CD4-positive, alpha-beta T cell treated with Interleukin-17A for 1 hour (primary cell): ENCODE results near the gene LMAN2L.

Experiments
- DNase-seq: peaks from one replicate; pipeline ENCODE4 v3.0.0-alpha.2; 2020

Gene LMAN2L

GRCh38 chr2:96760036-96760985 is 20.4 kb upstream of the LMAN2L start, which contains the start of gene CNNM4:
CNNM4 (plus strand) TSS chr2:96760902; CDS start chr2:96761000, 98 bp downstream.
- peak; percentile 92 for DNase-seq

GRCh38 chr2:96759548-96759947 is 19.7 kb upstream of the LMAN2L start:
- no peak for DNase-seq

GRCh38 chr2:96758987-96759386 is 19.1 kb upstream of the LMAN2L start:
- DNase-seq, result no peak

GRCh38 chr2:96757477-96757860 is 17.6 kb upstream of the LMAN2L start:
- DNase-seq, result no peak

- DNase-seq, result no peak
Observed at GRCh38 chr2:96756788-96757476, 17.1 kb upstream of the LMAN2L start.

GRCh38 chr2:96754317-96754716 is 14.5 kb upstream of the LMAN2L start:
- no peak for DNase-seq

- DNase-seq, result no peak
Observed at GRCh38 chr2:96753661-96754282, 13.9 kb upstream of the LMAN2L start.

- no peak for DNase-seq
Observed at GRCh38 chr2:96751800-96752199, 11.9 kb upstream of the LMAN2L start.

- DNase-seq, result no peak
Observed at GRCh38 chr2:96747061-96747617, 7.3 kb upstream of the LMAN2L start.

- DNase-seq, result no peak
Observed at GRCh38 chr2:96739076-96739632, 710 bp downstream of the LMAN2L start.

GRCh38 chr2:96737831-96738230 is 2.0 kb downstream of the LMAN2L start:
- peak; percentile 53 for DNase-seq

GRCh38 chr2:96737251-96737650 is 2.6 kb downstream of the LMAN2L start:
- DNase-seq, result no peak

GRCh38 chr2:96734880-96735583 is 4.8 kb downstream of the LMAN2L start:
- DNase-seq, result no peak

- DNase-seq, result no peak
Observed at GRCh38 chr2:96733931-96734330, 5.9 kb downstream of the LMAN2L start.

- no peak for DNase-seq
Observed at GRCh38 chr2:96730212-96730611, 9.7 kb downstream of the LMAN2L start.

- DNase-seq, result no peak
Observed at GRCh38 chr2:96729748-96730147, 10.1 kb downstream of the LMAN2L start.

GRCh38 chr2:96727431-96727830 is 12.4 kb downstream of the LMAN2L start:
- no peak for DNase-seq

- no peak for DNase-seq
Observed at GRCh38 chr2:96726131-96726530, 13.7 kb downstream of the LMAN2L start.

GRCh38 chr2:96716388-96716787 is 23.5 kb downstream of the LMAN2L start:
- DNase-seq, result no peak

GRCh38 chr2:96715658-96716057 is 24.2 kb downstream of the LMAN2L start:
- DNase-seq, result no peak

GRCh38 chr2:96710985-96711384 is 28.9 kb downstream of the LMAN2L start:
- no peak for DNase-seq
